ENCODE results near the gene KCNG1. TPM values are rescaled to one million over a fixed set of nuclear protein-coding genes. Genes with fewer than 3 reads are reported as not detected.
"Not testable (repeated sequence)": the region's sequence is repeated elsewhere in the genome, so short reads cannot be mapped to it uniquely, and the experiment has no call there.

KCNG1 gene
- total RNA-seq, 2 experiments from 2014 or later = 0.29 to 0.59 TPM

DNA sequence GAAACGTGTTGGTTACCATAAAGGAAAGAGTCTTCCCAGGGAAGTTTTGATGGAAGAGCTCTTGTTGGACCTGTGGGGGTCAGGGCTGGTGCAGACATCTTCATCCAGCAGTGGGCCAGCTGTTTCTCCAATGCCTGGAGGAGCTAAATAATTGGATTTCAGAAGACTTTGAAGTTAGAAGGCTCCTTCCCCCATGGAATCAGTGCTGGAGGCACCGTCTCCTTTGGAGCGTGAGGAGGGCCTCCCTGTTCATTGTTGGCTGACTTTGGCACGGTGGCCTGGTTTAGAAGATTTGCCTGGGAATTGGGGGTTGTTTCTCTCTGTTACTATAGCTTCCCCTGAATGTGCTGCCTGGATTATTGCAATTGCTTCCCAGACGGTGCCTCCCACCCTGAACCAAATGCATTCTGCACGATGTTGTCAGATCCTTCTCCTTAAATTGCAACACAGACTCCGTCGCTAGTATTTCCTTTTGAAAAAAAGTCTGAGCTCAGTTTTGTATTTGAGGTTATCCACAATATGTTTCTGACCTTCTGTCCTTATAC is 27.7 kb upstream of the KCNG1 start:
- H3K27me3 Mint-ChIP-seq (ENCODE audit: low read depth) = peaks cover 35% of the 10 kb centered on the region
- intact Hi-C loops (cut with micrococcal nuclease) = no loop called here
- no peaks in the 10 kb centered on the region for H3K36me3 Mint-ChIP-seq (ENCODE audit: low read depth)
- no peak overlapping the region for H3K4me3 Mint-ChIP-seq
- H3K9me3 Mint-ChIP-seq = no peaks in the 10 kb centered on the region
- no peak overlapping the region for H3K27ac Mint-ChIP-seq
- CTCF ChIA-PET = interaction anchor here (1.2 kb wide), 1 partner anchor 63 kb away, joined by 3 read pairs; no protein-coding TSS in a partner anchor
- no peak for DNase-seq
- H3K4me1 Mint-ChIP-seq (ENCODE audit: low read depth) = no peaks in the 10 kb centered on the region

DNA sequence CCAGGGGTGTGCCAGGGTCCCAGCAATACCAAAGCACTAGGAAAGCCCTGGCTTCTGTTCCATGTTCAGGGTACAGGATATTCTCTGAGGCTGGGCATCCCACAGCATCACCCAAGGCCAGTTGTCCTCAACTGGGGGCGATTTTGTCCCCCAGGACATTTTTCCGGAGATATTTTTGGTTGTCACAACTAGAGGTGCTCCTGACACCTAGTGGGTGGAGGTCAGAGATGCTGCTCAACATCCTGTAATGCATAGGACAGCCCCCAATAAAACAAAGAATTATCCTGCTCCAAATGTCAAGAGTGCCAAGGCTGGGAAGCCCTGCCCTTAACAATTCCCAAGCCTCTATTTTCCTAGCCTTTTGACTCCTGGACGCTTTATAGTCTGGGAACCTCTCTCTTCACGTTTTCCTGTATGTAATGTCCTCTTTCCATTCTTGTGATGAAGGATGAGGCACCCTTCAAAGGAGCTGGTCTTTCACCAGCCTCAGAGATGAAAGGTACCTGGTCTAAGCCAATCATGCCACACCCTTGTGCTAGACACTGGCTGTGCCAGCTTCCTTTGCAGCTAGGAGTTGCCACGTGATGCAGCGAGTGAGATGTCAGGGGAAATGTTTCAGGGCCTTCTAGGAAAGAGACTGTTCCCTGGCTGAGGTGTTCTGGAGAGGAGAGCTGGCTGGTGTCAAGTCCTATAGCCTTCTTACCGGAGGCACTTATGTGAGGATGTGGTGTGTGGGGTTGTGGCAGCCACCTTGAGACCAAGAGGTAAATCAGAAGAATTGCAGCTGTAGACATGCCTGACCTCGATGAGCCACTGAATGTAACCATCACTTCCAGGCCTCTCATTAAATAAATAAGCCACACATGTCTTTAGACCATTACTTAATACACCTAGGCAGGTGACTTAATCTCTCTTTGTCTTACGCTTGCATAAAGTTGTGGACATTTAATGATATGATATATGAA is 23.4 kb upstream of the KCNG1 start:
- Mint-ChIP-seq H3K9me3 (no peaks in the 10 kb centered on the region), H3K4me1 (ENCODE audit: low read depth) (no peaks in the 10 kb centered on the region), H3K27me3 (ENCODE audit: low read depth) (peaks cover 12% of the 10 kb centered on the region), H3K4me3 (no peak overlapping the region), H3K27ac (no peak overlapping the region), H3K36me3 (ENCODE audit: low read depth) (no peaks in the 10 kb centered on the region)
- intact Hi-C loops (cut with micrococcal nuclease) = no loop called here
- CTCF ChIA-PET = interaction anchor here (0.7 to 1.1 kb wide), 2 partner anchors 59 to 1089 kb away, joined by 3 read pairs; no protein-coding TSS in a partner anchor
- no peak for DNase-seq

DNA sequence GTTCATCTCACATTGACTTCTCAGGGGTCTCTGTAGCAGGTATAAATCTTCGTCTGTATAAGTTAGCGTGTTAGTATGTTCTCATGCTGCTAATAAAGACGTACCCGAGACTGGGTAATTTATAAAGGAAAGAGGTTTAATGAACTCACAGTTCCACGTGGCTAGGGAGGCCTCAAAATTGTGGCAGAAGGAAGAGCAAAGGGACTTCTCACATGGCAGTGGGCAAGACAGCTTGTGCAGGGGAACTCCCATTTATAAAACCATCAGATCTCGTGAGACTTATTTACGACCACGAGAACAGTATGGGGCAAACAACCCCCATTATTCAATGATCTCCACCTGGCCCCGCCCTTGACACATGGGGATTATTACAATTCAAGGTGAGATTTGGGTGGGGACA is 22.6 kb upstream of the KCNG1 start:
- H3K4me1 Mint-ChIP-seq (ENCODE audit: low read depth); CTCF ChIA-PET; H3K9me3 Mint-ChIP-seq; H3K27me3 Mint-ChIP-seq (ENCODE audit: low read depth); H3K36me3 Mint-ChIP-seq (ENCODE audit: low read depth); H3K27ac Mint-ChIP-seq; intact Hi-C loops (cut with micrococcal nuclease); H3K4me3 Mint-ChIP-seq; DNase-seq: not testable (repeated sequence)

DNA sequence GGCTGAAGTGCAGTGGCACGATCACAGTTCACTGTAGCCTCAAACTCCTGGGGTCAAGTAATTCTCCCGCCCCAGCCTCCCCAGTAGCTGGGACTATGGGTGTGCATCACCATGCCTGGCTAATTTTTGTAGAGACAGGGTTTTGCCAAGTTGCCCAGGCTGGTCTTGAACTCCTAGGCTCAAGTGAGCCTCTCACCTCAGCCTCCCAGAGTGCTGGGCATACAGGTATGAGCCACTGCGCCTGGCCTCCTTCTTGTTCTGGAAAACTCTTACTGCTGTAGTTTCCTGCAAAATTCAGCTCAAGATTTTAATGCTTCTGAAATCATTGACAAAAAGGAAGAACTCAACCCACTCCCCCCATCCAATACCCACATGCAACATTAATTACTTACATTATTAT is 21.9 kb upstream of the KCNG1 start:
- peaks cover 5% of the 10 kb centered on the region for H3K27me3 Mint-ChIP-seq (ENCODE audit: low read depth)
- H3K4me3 Mint-ChIP-seq = no peak overlapping the region
- H3K4me1 Mint-ChIP-seq (ENCODE audit: low read depth) = no peaks in the 10 kb centered on the region
- no peaks in the 10 kb centered on the region for H3K9me3 Mint-ChIP-seq
- CTCF ChIA-PET = no interaction called here
- intact Hi-C loops (cut with micrococcal nuclease) = no loop called here
- no peak for DNase-seq
- no peaks in the 10 kb centered on the region for H3K36me3 Mint-ChIP-seq (ENCODE audit: low read depth)
- no peak overlapping the region for H3K27ac Mint-ChIP-seq

DNA sequence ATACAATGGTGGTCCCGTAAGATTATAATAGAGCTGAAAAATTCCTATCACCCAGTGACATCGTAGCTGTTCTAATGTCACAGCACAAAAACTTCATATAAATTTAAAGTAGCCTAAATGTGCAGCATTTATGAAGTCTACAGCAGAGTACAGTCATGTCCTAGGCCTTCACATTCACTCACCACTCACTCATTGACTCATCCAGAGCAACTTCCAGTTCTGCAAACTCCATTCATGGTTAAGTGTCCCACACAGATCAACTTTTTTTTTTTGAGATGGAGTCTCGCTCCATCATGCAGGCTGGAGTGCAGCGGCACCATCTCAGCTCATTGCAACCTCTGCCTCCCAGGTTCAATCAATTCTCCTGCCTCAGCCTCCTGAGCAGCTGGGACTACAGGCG is 20.9 kb upstream of the KCNG1 start:
- no peak overlapping the region for H3K27ac Mint-ChIP-seq

DNA sequence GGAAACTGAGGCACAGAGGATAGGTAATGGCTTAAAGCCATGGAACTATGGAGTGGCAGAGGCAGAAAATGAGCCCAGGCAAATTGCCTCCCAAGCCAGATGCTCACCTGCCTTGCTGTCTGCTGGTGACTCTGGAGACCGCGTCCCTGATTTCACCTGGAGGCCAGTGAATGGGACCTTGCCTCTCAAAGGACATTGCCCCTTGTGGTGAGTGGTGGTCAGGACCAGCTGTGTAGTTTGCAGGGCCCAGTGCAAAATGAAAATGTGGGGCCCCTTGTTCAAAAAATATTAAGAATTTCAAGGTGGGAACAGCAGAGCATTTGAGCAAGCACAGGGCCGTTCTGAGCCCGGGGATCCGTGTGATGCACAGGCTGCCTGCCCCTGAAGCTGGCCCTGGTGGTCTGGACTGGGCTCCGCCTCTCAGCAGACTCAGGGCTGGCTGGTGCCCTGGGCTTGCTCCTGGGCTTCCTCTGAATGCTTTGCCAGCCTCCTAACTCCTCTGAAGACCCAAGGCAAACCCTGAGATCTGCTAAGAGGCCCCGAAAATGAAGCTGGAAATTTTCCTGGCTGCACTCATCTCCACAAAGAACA is 19.8 kb upstream of the KCNG1 start:
- CTCF ChIA-PET = interaction anchor here (0.6 kb wide), 1 partner anchor 739 kb away, joined by 4 read pairs; no protein-coding TSS in a partner anchor
- H3K4me1 Mint-ChIP-seq (ENCODE audit: low read depth) = no peaks in the 10 kb centered on the region
- H3K9me3 Mint-ChIP-seq = no peaks in the 10 kb centered on the region
- no peak for DNase-seq
- no peak overlapping the region for H3K27ac Mint-ChIP-seq
- intact Hi-C loops (cut with micrococcal nuclease) = no loop called here
- no peaks in the 10 kb centered on the region for H3K36me3 Mint-ChIP-seq (ENCODE audit: low read depth)
- no peak overlapping the region for H3K4me3 Mint-ChIP-seq
- H3K27me3 Mint-ChIP-seq (ENCODE audit: low read depth) = no peaks in the 10 kb centered on the region

More for the DNA sequence above, 20.9 kb upstream of the KCNG1 start:
- Mint-ChIP-seq H3K27me3 (ENCODE audit: low read depth) (no peaks in the 10 kb centered on the region), H3K36me3 (ENCODE audit: low read depth) (no peaks in the 10 kb centered on the region), H3K4me3 (no peak overlapping the region), H3K9me3 (no peaks in the 10 kb centered on the region), H3K4me1 (ENCODE audit: low read depth) (no peaks in the 10 kb centered on the region)
- intact Hi-C loops (cut with micrococcal nuclease) = no loop called here
- DNase-seq = no peak
- CTCF ChIA-PET = no interaction called here

DNA sequence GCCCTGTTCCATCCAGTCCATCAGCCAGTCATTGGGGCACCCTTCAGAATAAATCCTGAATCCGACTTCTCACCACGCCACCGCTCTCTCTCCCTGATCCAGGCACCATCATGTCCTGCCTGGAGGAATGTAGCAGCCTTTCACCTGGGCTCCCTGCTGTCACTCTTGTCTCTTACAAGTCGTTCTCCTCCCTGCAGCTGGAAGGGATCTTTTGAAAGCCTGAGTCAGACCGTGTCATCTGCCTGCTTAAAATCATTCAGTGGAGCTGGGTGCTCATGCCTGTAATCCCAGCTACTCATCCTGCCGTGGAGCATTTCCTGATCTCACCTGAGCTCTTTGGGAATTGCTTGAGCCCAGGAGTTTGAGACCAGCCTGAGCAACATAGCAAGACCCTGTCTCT is 19.2 kb upstream of the KCNG1 start:
- H3K27ac Mint-ChIP-seq = no peak overlapping the region
- CTCF ChIA-PET = interaction anchor here (0.6 kb wide), 1 partner anchor 739 kb away, joined by 4 read pairs; no protein-coding TSS in a partner anchor
- no peaks in the 10 kb centered on the region for H3K4me1 Mint-ChIP-seq (ENCODE audit: low read depth)
- intact Hi-C loops (cut with micrococcal nuclease) = no loop called here
- no peak for DNase-seq
- no peaks in the 10 kb centered on the region for H3K27me3 Mint-ChIP-seq (ENCODE audit: low read depth)
- H3K36me3 Mint-ChIP-seq (ENCODE audit: low read depth) = no peaks in the 10 kb centered on the region
- H3K9me3 Mint-ChIP-seq = no peaks in the 10 kb centered on the region
- no peak overlapping the region for H3K4me3 Mint-ChIP-seq

DNA sequence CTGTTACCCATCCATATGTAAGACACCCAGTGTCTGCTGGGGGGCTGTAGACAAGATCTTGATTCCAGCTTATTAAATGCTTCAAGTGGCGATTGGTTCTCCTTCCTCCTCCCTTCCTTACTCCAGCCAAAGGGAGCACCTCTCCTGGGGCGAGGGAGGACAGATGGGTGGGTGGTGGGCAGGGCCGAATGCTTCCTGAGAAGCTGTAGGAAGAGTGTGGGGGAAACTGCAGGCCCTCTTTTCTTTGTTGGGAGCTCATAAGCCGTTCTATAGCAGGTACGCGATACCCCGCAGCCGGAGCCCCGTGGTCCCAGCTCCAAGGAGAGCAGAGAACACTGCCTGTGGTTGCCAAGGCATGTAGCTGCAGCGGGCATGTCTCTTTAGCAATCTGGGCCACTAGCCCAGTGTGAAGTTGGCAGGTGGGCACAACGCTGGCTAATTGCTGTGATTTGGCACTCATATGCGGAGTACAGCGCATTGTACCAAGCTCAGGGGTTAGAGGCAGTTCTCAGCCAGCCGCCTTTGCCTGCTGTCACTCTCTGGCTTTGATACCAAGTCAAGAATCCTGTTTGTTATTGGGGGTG is 14.7 kb upstream of the KCNG1 start:
- intact Hi-C loops (cut with micrococcal nuclease) = no loop called here
- DNase-seq = no peak
- Mint-ChIP-seq H3K4me3 (no peak overlapping the region), H3K36me3 (ENCODE audit: low read depth) (no peaks in the 10 kb centered on the region), H3K27ac (no peak overlapping the region), H3K4me1 (ENCODE audit: low read depth) (peaks cover 6% of the 10 kb centered on the region), H3K27me3 (ENCODE audit: low read depth) (peaks cover 11% of the 10 kb centered on the region), H3K9me3 (no peaks in the 10 kb centered on the region)
- CTCF ChIA-PET = no interaction called here

DNA sequence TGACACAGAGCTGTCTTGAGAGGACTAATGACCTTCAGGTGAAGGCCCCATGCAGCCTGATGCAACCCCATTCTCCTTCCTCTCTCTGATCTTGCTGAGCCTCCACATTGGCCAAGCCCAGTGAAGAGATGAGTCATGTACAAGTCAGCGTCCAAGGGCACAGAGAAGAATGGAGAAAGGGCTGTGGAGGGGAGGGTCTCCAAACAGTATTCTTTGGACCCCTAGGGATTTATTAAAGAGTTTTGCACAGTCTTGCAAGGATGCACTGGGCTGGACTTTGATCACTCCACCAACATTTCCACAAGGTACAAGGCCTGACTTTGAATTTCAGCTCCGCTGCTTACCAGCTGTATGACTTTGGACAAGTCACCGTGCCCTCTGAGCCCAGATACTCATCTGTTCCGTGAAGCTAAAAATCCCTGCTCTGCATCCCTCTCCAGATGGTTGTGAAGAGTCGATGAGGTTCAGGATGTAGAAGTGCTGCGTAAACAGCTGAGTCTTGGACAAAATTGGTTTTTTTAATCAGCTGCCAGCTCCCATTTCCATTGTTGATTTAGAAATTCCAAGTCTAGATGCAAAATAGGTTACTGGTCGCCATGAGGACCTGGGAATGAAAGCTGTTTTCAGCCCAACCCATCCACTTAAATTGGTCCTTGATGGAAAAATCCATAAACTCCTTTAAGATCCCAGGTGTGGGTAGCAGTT is 14.1 kb upstream of the KCNG1 start:
- intact Hi-C loops (cut with micrococcal nuclease) = no loop called here

DNA sequence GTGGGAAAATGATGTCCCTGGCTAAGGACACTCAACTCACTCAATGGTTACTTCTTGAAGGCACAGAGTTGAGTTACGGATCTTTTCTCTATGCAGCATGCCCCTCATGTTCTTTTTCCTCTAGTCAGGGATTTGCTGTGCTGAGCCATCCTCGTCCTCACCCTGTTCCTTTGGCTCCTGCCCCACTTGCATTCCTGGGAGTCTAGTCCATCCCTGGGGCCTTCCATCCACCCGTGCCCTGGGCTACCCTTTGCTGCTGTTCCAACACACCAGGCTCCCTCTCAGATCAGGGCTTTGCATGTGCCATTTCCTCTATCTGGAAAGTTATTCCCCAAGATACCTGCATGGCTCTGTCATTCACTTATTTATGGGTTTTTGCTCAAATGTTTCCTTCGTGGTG is 13.3 kb upstream of the KCNG1 start:
- peaks cover 24% of the 10 kb centered on the region for H3K27me3 Mint-ChIP-seq (ENCODE audit: low read depth)
- H3K27ac Mint-ChIP-seq = no peak overlapping the region
- H3K9me3 Mint-ChIP-seq = no peaks in the 10 kb centered on the region
- H3K36me3 Mint-ChIP-seq (ENCODE audit: low read depth) = no peaks in the 10 kb centered on the region
- intact Hi-C loops (cut with micrococcal nuclease) = no loop called here
- H3K4me3 Mint-ChIP-seq = no peak overlapping the region
- no peak for DNase-seq
- CTCF ChIA-PET = no interaction called here
- H3K4me1 Mint-ChIP-seq (ENCODE audit: low read depth) = peaks cover 6% of the 10 kb centered on the region

More for the DNA sequence above, 14.1 kb upstream of the KCNG1 start:
- Mint-ChIP-seq H3K27ac (no peak overlapping the region), H3K36me3 (ENCODE audit: low read depth) (no peaks in the 10 kb centered on the region), H3K4me1 (ENCODE audit: low read depth) (peaks cover 6% of the 10 kb centered on the region), H3K9me3 (no peaks in the 10 kb centered on the region), H3K27me3 (ENCODE audit: low read depth) (peaks cover 16% of the 10 kb centered on the region), H3K4me3 (no peak overlapping the region)
- DNase-seq = no peak
- CTCF ChIA-PET = no interaction called here

DNA sequence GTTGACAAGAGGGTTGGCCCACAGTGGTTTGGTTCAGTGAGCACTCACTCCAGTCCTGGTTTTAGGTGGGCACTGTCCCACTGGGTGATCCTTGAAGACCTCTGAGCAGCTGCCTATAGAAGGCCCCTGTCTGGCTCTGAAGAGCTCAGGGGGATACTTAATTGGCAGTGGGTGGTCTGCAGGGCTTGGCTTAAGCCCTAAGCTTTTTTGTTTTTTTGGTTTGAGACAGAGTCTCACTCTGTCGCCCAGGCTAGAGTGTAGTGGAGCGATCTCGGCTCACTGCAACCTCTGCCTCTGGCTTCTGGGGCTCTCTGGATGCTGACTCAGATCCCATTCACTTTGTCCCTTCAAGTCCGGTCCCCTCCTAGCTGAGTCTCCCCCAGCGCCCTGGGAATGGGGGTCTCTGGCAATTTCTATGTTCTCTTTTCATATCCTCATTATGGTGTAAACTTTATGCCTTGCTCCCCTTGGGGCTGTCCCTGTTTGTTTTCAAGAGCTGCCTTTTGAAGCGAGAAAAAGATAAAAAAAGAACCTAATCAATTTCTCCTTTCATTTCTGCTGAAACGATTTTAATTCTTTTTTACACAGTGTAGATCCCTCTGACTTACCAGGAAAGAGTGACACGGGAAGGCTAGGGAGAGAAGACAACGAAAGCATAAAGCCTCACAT is 12.2 kb upstream of the KCNG1 start:
- H3K27me3 Mint-ChIP-seq (ENCODE audit: low read depth) = peaks cover 32% of the 10 kb centered on the region
- no peaks in the 10 kb centered on the region for H3K36me3 Mint-ChIP-seq (ENCODE audit: low read depth)
- H3K9me3 Mint-ChIP-seq = no peaks in the 10 kb centered on the region
- H3K4me1 Mint-ChIP-seq (ENCODE audit: low read depth) = peaks cover 6% of the 10 kb centered on the region
- no peak for DNase-seq
- CTCF ChIA-PET = interaction anchor here (0.6 to 1.5 kb wide), 3 partner anchors 19 to 190 kb away, joined by 3 to 4 read pairs (median 3); no protein-coding TSS in a partner anchor
- H3K4me3 Mint-ChIP-seq = no peak overlapping the region
- intact Hi-C loops (cut with micrococcal nuclease) = no loop called here
- H3K27ac Mint-ChIP-seq = no peak overlapping the region

Measured in activated naive CD4-positive, alpha-beta T cell treated with anti-CD3 and anti-CD28 coated beads for 36 hours (primary cell).